Hepatocyte (in vitro differentiated cells): Measurements from ENCODE around the gene CLBA1.

Source experiments
- EZH2 ChIP-seq: fragments of 200-600 bp; sonication (generic); IDR thresholded peaks from 2 replicates; pipeline ENCODE4 v1.6.1; 2016; ENCODE audit warnings: antibody characterized with exemption, mild to moderate bottlenecking, borderline replicate concordance
- EZH2phosphoT487 ChIP-seq: fragments of 200-600 bp; sonication (generic); IDR thresholded peaks from one replicate; pipeline ENCODE4 v1.6.1; 2018; ENCODE audit warnings: antibody characterized with exemption, mild to moderate bottlenecking, low read depth, moderate library complexity; ENCODE audit not compliant: unreplicated experiment, severe bottlenecking
- TF ChIP-seq, protein P1 (sequence below): fragments of 200-600 bp; sonication (generic); IDR thresholded peaks from 2 replicates; pipeline ENCODE4 v1.5.1; 2016; ENCODE audit warnings: antibody characterized with exemption, mild to moderate bottlenecking; ENCODE audit not compliant: poor library complexity

DNA sequence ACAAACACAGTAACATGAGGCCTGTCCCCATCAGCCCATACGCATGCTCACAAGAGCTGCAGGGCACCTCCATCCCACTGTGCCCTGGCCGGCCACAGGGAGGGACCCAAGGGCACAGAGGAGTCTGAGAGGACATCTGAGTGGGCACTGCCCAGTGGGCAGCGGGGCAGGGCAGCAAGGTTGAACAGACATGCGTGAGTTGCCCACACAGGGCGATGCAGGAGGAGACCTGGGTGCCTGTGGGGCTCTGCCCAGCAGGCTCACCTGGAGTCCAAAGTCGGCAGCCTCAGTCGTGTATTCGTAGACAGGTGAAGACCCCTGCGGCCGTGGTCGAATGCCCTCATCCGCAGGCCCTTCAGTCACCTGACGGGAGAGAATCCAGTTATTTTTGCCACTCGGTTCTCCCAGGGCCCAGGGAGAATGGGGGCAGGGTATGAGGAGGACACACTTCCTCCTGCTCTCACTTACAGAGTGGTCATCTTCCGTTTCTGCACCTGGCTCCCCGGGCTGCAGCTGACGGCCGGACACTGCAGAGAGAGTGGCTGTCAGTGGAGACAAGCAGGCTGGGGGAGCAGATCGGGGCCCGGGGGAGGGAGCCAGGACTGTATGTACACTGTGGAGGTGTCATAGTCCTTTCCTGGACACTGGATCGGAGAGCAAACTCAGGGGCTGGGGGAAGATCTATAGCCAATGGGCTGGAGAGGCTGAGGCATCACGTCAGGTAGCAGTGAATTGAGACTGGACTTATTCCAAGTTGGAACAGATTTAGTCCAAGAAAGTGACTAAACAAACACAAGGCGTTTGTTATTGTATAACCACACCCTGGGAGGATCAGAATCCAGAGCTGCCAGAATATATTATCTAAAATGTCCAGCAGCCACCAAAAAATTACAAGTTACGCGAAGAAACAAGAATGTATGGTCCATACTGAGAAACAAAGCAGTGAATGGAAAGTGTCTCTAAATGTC is 28.2 kb upstream of the CLBA1 start:
- TF ChIP-seq EZH2phosphoT487 = no peak
- TF ChIP-seq, protein P1, sequence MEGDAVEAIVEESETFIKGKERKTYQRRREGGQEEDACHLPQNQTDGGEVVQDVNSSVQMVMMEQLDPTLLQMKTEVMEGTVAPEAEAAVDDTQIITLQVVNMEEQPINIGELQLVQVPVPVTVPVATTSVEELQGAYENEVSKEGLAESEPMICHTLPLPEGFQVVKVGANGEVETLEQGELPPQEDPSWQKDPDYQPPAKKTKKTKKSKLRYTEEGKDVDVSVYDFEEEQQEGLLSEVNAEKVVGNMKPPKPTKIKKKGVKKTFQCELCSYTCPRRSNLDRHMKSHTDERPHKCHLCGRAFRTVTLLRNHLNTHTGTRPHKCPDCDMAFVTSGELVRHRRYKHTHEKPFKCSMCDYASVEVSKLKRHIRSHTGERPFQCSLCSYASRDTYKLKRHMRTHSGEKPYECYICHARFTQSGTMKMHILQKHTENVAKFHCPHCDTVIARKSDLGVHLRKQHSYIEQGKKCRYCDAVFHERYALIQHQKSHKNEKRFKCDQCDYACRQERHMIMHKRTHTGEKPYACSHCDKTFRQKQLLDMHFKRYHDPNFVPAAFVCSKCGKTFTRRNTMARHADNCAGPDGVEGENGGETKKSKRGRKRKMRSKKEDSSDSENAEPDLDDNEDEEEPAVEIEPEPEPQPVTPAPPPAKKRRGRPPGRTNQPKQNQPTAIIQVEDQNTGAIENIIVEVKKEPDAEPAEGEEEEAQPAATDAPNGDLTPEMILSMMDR = no peak
- TF ChIP-seq EZH2 = no peak
